ENCODE measurements around the gene RAB3D.

- TF ChIP-seq CTCF (conservative IDR thresholded peaks at IDR 0.05 in 1 of 2, IDR thresholded peaks at IDR 0.05 in 1 of 2; ENCODE audit: low read depth in 1 of 2, low read length in 2 of 2) (no peak), EZH2 (IDR thresholded peaks at IDR 0.05; ENCODE audit: low read length, missing control alignments) (no peak)
These were observed 22.6 kb upstream of the RAB3D start for GRCh38 chr19:11361771-11362731.
